H9 (cell line): ENCODE results near the gene RPS26. TPM values are rescaled to one million over a fixed set of nuclear protein-coding genes. Genes with fewer than 3 reads are reported as not detected.

Source experiments
- DNase-seq: peaks from one replicate; pipeline ENCODE4 v3.0.0-alpha.2; 2017
- H2AFZ ChIP-seq: one replicate; pipeline ENCODE4 v1.6.1; 2013; ENCODE audit warnings: mild to moderate bottlenecking, low read length, control low read depth, moderate library complexity
- H2AK5ac ChIP-seq: 2 replicates; pipeline ENCODE4 v1.6.1; 2013; ENCODE audit warnings: low read length, control low read depth, mixed read lengths; ENCODE audit not compliant: insufficient read length
- H2BK120ac ChIP-seq: one replicate; pipeline ENCODE4 v1.6.1; 2013; ENCODE audit warnings: low read depth, mild to moderate bottlenecking, low read length, control low read depth, inconsistent platforms; ENCODE audit not compliant: poor library complexity, severe bottlenecking
- H2BK12ac ChIP-seq: 2 replicates; pipeline ENCODE4 v1.6.1; 2013; ENCODE audit warnings: low read length, control low read depth, mixed read lengths, low read depth; ENCODE audit not compliant: insufficient read length
- H2BK15ac ChIP-seq: 2 replicates; pipeline ENCODE4 v1.6.1; 2013; ENCODE audit warnings: low read depth, low read length, control low read depth
- H2BK20ac ChIP-seq: one replicate; pipeline ENCODE4 v1.6.1; 2013; ENCODE audit warnings: low read depth, mild to moderate bottlenecking, low read length, control low read depth, inconsistent platforms; ENCODE audit not compliant: poor library complexity, severe bottlenecking
- H2BK5ac ChIP-seq: 2 replicates; pipeline ENCODE4 v1.6.1; 2013; ENCODE audit warnings: low read length, control low read depth, mixed read lengths; ENCODE audit not compliant: insufficient read length
- H3K14ac ChIP-seq: 2 replicates; pipeline ENCODE4 v1.6.1; 2013; ENCODE audit warnings: low read length, control low read depth; ENCODE audit not compliant: insufficient read depth
- H3K18ac ChIP-seq: 2 replicates; pipeline ENCODE4 v1.6.1; 2013; ENCODE audit warnings: low read depth, mild to moderate bottlenecking, mixed read lengths, low read length, control low read depth; ENCODE audit not compliant: insufficient read length
- H3K23ac ChIP-seq: 2 replicates; pipeline ENCODE4 v1.6.1; 2013; ENCODE audit warnings: low read length, control low read depth, mixed read lengths, low read depth; ENCODE audit not compliant: insufficient read length
- H3K23me2 ChIP-seq: 2 replicates; pipeline ENCODE4 v1.6.1; 2013; ENCODE audit warnings: low read depth, mild to moderate bottlenecking, mixed read lengths, low read length, control low read depth; ENCODE audit not compliant: insufficient read length, poor library complexity, severe bottlenecking
- H3K27ac ChIP-seq: 2 replicates; pipeline ENCODE4 v1.5.1; 2013; ENCODE audit warnings: low read length, control low read depth, mixed read lengths, low read depth; ENCODE audit not compliant: insufficient read length
- H3K27me3 ChIP-seq: 2 replicates; pipeline ENCODE4 v1.6.1; 2013; ENCODE audit warnings: low read length, control low read depth, inconsistent platforms; ENCODE audit not compliant: insufficient read depth
- H3K4ac ChIP-seq: 2 replicates; pipeline ENCODE4 v1.6.1; 2013; ENCODE audit warnings: low read depth, mild to moderate bottlenecking, control low read depth, inconsistent platforms, low read length, moderate library complexity
- H3K4me1 ChIP-seq: 2 replicates; pipeline ENCODE4 v1.6.1; 2013; ENCODE audit warnings: low read length, control low read depth, inconsistent platforms; ENCODE audit not compliant: insufficient read depth
- H3K4me2 ChIP-seq: 2 replicates; pipeline ENCODE4 v1.6.1; 2013; ENCODE audit warnings: low read length, control low read depth, mixed read lengths; ENCODE audit not compliant: insufficient read length, insufficient read depth
- H3K56ac ChIP-seq: 2 replicates; pipeline ENCODE4 v1.6.1; 2013; ENCODE audit warnings: low read depth, mild to moderate bottlenecking, mixed read lengths, low read length, control low read depth; ENCODE audit not compliant: insufficient read length
- H3K79me1 ChIP-seq: 2 replicates; pipeline ENCODE4 v1.6.1; 2013; ENCODE audit warnings: low read depth, mild to moderate bottlenecking, moderate library complexity, low read length, control low read depth, inconsistent platforms; ENCODE audit not compliant: insufficient read depth, poor library complexity, severe bottlenecking
- H3K79me2 ChIP-seq: 2 replicates; pipeline ENCODE4 v1.6.1; 2013; ENCODE audit warnings: low read length, control low read depth, inconsistent platforms; ENCODE audit not compliant: insufficient read depth
- H3K9ac ChIP-seq: 2 replicates; pipeline ENCODE4 v1.6.1; 2013; ENCODE audit warnings: low read length, control low read depth, mixed read lengths; ENCODE audit not compliant: insufficient read length; ENCODE audit errors: extremely low read depth
- H3K9me3 ChIP-seq: one replicate; pipeline ENCODE4 v1.6.1; 2013; ENCODE audit warnings: low read depth, low read length, inconsistent platforms; ENCODE audit not compliant: control insufficient read depth
- H3T11ph ChIP-seq: one replicate; pipeline ENCODE4 v1.6.1; 2013; ENCODE audit warnings: mild to moderate bottlenecking, low read length, control low read depth, inconsistent platforms
- H4K20me1 ChIP-seq: one replicate; pipeline ENCODE4 v1.6.1; 2013; ENCODE audit not compliant: control insufficient read depth, insufficient read length, insufficient read depth
- H4K5ac ChIP-seq: 2 replicates; pipeline ENCODE4 v1.6.1; 2013; ENCODE audit warnings: low read depth, mild to moderate bottlenecking, mixed read lengths, low read length, control low read depth; ENCODE audit not compliant: insufficient read length
- H4K8ac ChIP-seq: replicated peaks from 2 replicates; pipeline ENCODE4 v1.6.1; 2013; ENCODE audit warnings: low read length, control low read depth, mixed read lengths, low read depth; ENCODE audit not compliant: insufficient read length
- H4K91ac ChIP-seq: 2 replicates; pipeline ENCODE4 v1.6.1; 2013; ENCODE audit warnings: low read depth, mild to moderate bottlenecking, moderate library complexity, mixed read lengths, low read length, control low read depth; ENCODE audit not compliant: insufficient read length
- H3K27ac Mint-ChIP-seq, 3 experiments: 2 replicates in 2 of 3; 3 replicates in 1 of 3; pipeline ENCODE4 v1.8.0; 2020 to 2021; ENCODE audit warnings: mixed read lengths in 3 of 3, mild to moderate bottlenecking in 1 of 3, moderate library complexity in 1 of 3
- H3K27me3 Mint-ChIP-seq: 2 replicates; pipeline ENCODE4 v1.8.0; 2021; ENCODE audit warnings: low read depth, mild to moderate bottlenecking, moderate library complexity, mixed read lengths
- H3K36me3 Mint-ChIP-seq, 3 experiments: 2 replicates in 2 of 3; 3 replicates in 1 of 3; pipeline ENCODE4 v1.8.0; 2020 to 2021; ENCODE audit warnings: low read depth in 3 of 3, mixed read lengths in 3 of 3; ENCODE audit not compliant: insufficient read depth in 1 of 3
- H3K4me1 Mint-ChIP-seq, 2 experiments: 2 replicates each; pipeline ENCODE4 v1.8.0; 2020; ENCODE audit warnings: mixed read lengths in 2 of 2
- H3K4me3 Mint-ChIP-seq, 2 experiments: 2 replicates in 1 of 2; 3 replicates in 1 of 2; pipeline ENCODE4 v1.8.0; 2020 to 2021; ENCODE audit warnings: mild to moderate bottlenecking in 2 of 2, mixed read lengths in 2 of 2, moderate library complexity in 1 of 2
- H3K9me3 Mint-ChIP-seq, 2 experiments: 2 replicates in 1 of 2; 3 replicates in 1 of 2; pipeline ENCODE4 v1.8.0; 2020; ENCODE audit warnings: mild to moderate bottlenecking in 2 of 2, mixed read lengths in 2 of 2, moderate library complexity in 1 of 2
- CTCF ChIP-seq: fragments of 200-600 bp; sonication (generic); conservative IDR thresholded peaks from 3 replicates; pipeline ENCODE4 v1.8.0; 2021; ENCODE audit warnings: antibody characterized with exemption, mild to moderate bottlenecking
- WGBS: extraction: QIAGEN DNeasy Blood & Tissue Kit; methylation state at CpG from one replicate; pipeline ENCODE4 v1.1.7; 2013; ENCODE audit warnings: missing lambda C conversion rate, low lambda C conversion rate, mixed read lengths; ENCODE audit not compliant: insufficient read length; ENCODE audit errors: extremely low coverage; 5-methylcytosine and 5-hydroxymethylcytosine counted together
- total RNA-seq: library from RNA; stranded (reverse); gene quantifications from 2 replicates; pipeline ENCODE4 v1.2.1, GENCODE V29; 2021

RPS26 gene
- total RNA-seq, 1 experiment from 2014 or later, result 51.9 TPM

DNA sequence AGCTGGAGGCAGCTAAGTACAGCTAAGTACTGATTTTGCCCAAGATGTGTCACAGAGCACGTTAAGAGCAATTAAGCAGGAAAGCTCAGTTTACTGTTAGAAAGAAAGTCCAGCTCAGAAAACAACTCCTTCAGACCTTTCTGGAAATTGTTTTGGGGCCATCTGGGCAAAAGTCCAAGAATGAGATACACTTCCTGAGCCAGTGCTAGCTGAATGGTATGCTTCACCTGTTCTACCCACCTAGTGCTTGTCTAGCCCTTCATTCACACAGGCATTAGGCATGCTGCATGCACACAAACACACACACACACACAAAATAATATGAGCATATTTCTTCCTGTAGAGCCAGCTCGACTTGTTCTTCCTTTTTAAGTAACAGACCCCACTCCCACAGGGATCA, 27.5 kb upstream of the RPS26 start:
- no peak overlapping the region for H4K8ac ChIP-seq
- WGBS, result no CpG with 5 or more reads among the region's 2 CpGs
- H3T11ph ChIP-seq, result no peak overlapping the region
- no peak overlapping the region for H3K27ac ChIP-seq
- no peak overlapping the region for H2AFZ ChIP-seq
- no peaks in the 10 kb centered on the region for H3K4me1 ChIP-seq
- Mint-ChIP-seq H3K4me1 (no peaks in the 10 kb centered on the region; a peak in 1 of 4 replicates), H3K9me3 (no peaks in the 10 kb centered on the region), H3K27ac (no peak overlapping the region), H3K4me3 (no peak overlapping the region), H3K27me3 (no peaks in the 10 kb centered on the region), H3K36me3 (peaks cover 5 to 19% (median 13%) of the 10 kb centered on the region in 3 experiments)
- no peaks in the 10 kb centered on the region for H3K79me2 ChIP-seq
- H3K18ac ChIP-seq, result no peak overlapping the region
- no peak overlapping the region for H3K14ac ChIP-seq
- no peak overlapping the region for H4K5ac ChIP-seq
- H3K79me1 ChIP-seq, result no peaks in the 10 kb centered on the region
- H4K91ac ChIP-seq, result no peak overlapping the region
- no peak overlapping the region for H2BK12ac ChIP-seq
- H3K23me2 ChIP-seq, result no peaks in the 10 kb centered on the region
- no peak overlapping the region for H2BK120ac ChIP-seq
- no peak overlapping the region for H2BK5ac ChIP-seq
- no peaks in the 10 kb centered on the region for H3K27me3 ChIP-seq
- no peaks in the 10 kb centered on the region for H4K20me1 ChIP-seq
- no peak for TF ChIP-seq CTCF
- H3K56ac ChIP-seq, result no peak overlapping the region
- H2BK20ac ChIP-seq, result no peak overlapping the region
- no peak for DNase-seq
- H3K9ac ChIP-seq, result no peak overlapping the region
- H2AK5ac ChIP-seq, result no peak overlapping the region
- no peak overlapping the region for H3K4me2 ChIP-seq
- H2BK15ac ChIP-seq, result no peak overlapping the region
- no peak overlapping the region for H3K4ac ChIP-seq
- no peak overlapping the region for H3K23ac ChIP-seq
- no peaks in the 10 kb centered on the region for H3K9me3 ChIP-seq
